Measurements from ENCODE around the gene HSPA12A. TPM values are rescaled to one million over a fixed set of nuclear protein-coding genes. Genes with fewer than 3 reads are reported as not detected.

HSPA12A gene
- total RNA-seq, 4 donors from 2014 or later = 2.6 to 15.7 (median 6.8) TPM

DNA sequence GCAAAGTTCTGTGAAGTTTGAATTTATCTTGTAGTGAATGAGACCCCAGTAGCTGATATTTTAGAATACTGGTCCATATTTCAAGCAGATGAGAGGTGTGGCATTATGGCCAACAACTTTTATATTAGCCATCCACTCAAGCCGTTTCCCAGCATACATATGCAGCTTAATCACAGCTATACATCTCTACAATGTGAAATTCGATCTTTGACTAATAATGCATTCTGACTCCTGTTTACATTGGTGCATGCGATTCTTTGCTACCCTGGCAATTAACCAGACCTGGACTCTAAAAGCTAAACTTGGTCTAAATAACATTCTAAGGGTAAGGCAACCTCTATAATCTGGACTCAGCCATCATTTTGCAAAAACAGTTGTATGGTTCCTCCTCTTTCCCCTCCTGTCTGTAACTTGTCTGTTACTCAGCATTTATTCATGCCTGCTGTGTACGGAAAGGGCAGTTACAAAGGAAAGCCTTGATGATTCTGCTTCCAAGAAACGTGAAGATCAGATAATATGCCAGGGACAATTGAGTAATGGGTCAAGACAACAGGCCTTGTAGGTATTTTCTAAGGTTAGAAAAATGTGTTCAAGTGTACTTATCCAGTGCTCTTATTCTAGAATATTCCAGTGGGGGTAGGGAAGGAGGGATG, 71.0 kb downstream of the HSPA12A start:
- no peaks in the 10 kb centered on the region for H3K9me3 ChIP-seq
- no peaks in the 10 kb centered on the region for H3K27me3 ChIP-seq
- H3K36me3 ChIP-seq = no peaks in the 10 kb centered on the region
- H3K4me1 ChIP-seq = peaks cover 0 to 5% (median 0%) of the 10 kb centered on the region in 4 donors
- no peak overlapping the region for H3K4me3 ChIP-seq
- TF ChIP-seq CTCF (IDR thresholded peaks at IDR 0.05) (no peak), POLR2A (IDR thresholded peaks at IDR 0.05) (no peak)
- H3K27ac ChIP-seq = no peak overlapping the region
- no peak for DNase-seq

GRCh38 chr10:116670706-116671105, 71.7 kb downstream of the HSPA12A start:
- no peak for DNase-seq
- H3K27ac ChIP-seq = no peak overlapping the region
- peak overlapping the region in 1 of 4 donors; percentile 34 for H3K4me3 ChIP-seq

GRCh38 chr10:116669832-116670644, 72.3 kb downstream of the HSPA12A start:
- H3K4me3 ChIP-seq = peak overlapping the region in 3 of 4 donors; percentile 3 to 42 (median 34)
- DNase-seq = peak in 2 of 3 donors; percentile 57 to 73
- TF ChIP-seq POLR2A (IDR thresholded peaks at IDR 0.05) (no peak), CTCF (IDR thresholded peaks at IDR 0.05) (no peak)
- peaks cover 0 to 5% (median 0%) of the 10 kb centered on the region in 4 donors for H3K4me1 ChIP-seq
- H3K9me3 ChIP-seq = no peaks in the 10 kb centered on the region
- peak overlapping the region in 1 of 4 donors; percentile 2 for H3K27ac ChIP-seq
- no peaks in the 10 kb centered on the region for H3K36me3 ChIP-seq
- H3K27me3 ChIP-seq = no peaks in the 10 kb centered on the region

More at GRCh38 chr10:116670706-116671105, 71.7 kb downstream of the HSPA12A start:
- no peaks in the 10 kb centered on the region for H3K36me3 ChIP-seq
- no peak for TF ChIP-seq POLR2A (IDR thresholded peaks at IDR 0.05)
- no peak for TF ChIP-seq CTCF (IDR thresholded peaks at IDR 0.05)
- H3K4me1 ChIP-seq = peaks cover 0 to 5% (median 0%) of the 10 kb centered on the region in 4 donors
- H3K27me3 ChIP-seq = no peaks in the 10 kb centered on the region
- H3K9me3 ChIP-seq = no peaks in the 10 kb centered on the region

- DNase-seq = no peak
- H3K27ac ChIP-seq = no peak overlapping the region
- H3K4me1 ChIP-seq = peaks cover 0 to 5% (median 0%) of the 10 kb centered on the region in 4 donors
- no peak for TF ChIP-seq CTCF (IDR thresholded peaks at IDR 0.05)
- no peak for TF ChIP-seq POLR2A (IDR thresholded peaks at IDR 0.05)
- H3K36me3 ChIP-seq = no peaks in the 10 kb centered on the region
- H3K9me3 ChIP-seq = no peaks in the 10 kb centered on the region
- no peaks in the 10 kb centered on the region for H3K27me3 ChIP-seq
- no peak overlapping the region for H3K4me3 ChIP-seq
Observed at GRCh38 chr10:116669080-116669479, 73.3 kb downstream of the HSPA12A start.

DNA sequence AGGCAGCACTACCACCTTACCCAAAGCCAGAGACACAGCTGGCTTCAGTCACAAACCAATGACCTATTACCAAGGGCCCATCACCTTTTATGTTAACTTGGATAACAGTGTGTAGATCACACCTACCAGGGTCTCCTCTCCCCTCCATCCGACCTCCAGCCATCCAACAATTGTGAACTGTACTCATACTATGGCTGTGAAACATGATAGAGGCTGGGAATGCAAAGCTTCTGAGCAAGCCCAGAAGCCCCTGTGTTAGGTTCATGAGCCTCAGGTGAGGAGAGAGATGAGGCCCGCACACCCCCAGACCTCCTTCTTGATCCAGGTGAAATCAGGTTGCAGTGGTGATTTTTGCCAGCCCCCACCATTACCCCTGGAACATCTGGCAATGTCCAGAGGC, 73.9 kb downstream of the HSPA12A start:
- Histone ChIP-seq H3K36me3 (no peaks in the 10 kb centered on the region), H3K4me3 (no peak overlapping the region), H3K4me1 (peaks cover 0 to 5% (median 0%) of the 10 kb centered on the region in 4 donors), H3K27ac (no peak overlapping the region), H3K27me3 (no peaks in the 10 kb centered on the region), H3K9me3 (no peaks in the 10 kb centered on the region)
- DNase-seq = no peak
- TF ChIP-seq CTCF (IDR thresholded peaks at IDR 0.05) (no peak), POLR2A (IDR thresholded peaks at IDR 0.05) (no peak)

Measured in Peyer's patch (tissue), 4 donors.